Nephron (organoid): Measurements from ENCODE around the gene TCOF1.

Experiments used
- H3K27ac Mint-ChIP-seq, 3 experiments: 2 replicates each; pipeline ENCODE4 v1.8.0; 2020; ENCODE audit warnings: mixed read lengths in 3 of 3, mild to moderate bottlenecking in 2 of 3, moderate library complexity in 1 of 3
- H3K27me3 Mint-ChIP-seq: 2 replicates; pipeline ENCODE4 v1.8.0; 2021; ENCODE audit warnings: low read depth, mild to moderate bottlenecking, moderate library complexity, mixed read lengths
- H3K36me3 Mint-ChIP-seq: 2 replicates; pipeline ENCODE4 v1.8.0; 2020; ENCODE audit warnings: low read depth, mixed read lengths
- H3K4me1 Mint-ChIP-seq: 2 replicates; pipeline ENCODE4 v1.8.0; 2020; ENCODE audit warnings: mixed read lengths
- H3K4me3 Mint-ChIP-seq, 3 experiments: 2 replicates each; pipeline ENCODE4 v1.8.0; 2020; ENCODE audit warnings: mild to moderate bottlenecking in 3 of 3, mixed read lengths in 3 of 3, moderate library complexity in 2 of 3
- H3K9me3 Mint-ChIP-seq: 2 replicates; pipeline ENCODE4 v1.8.0; 2020; ENCODE audit warnings: mixed read lengths
- CTCF ChIP-seq, 3 experiments: fragments of 200-600 bp; sonication (generic); IDR thresholded peaks; one replicate each; pipeline ENCODE4 v1.5.0; 2021; ENCODE audit warnings: antibody characterized with exemption in 3 of 3; ENCODE audit not compliant: unreplicated experiment in 3 of 3

Gene TCOF1

GRCh38 chr5:150402229-150402773 lies 44.8 kb downstream of the TCOF1 start:
- Mint-ChIP-seq H3K27ac (no peak overlapping the region), H3K4me1 (no peaks in the 10 kb centered on the region), H3K4me3 (no peak overlapping the region), H3K9me3 (no peaks in the 10 kb centered on the region), H3K36me3 (peaks cover 36% of the 10 kb centered on the region), H3K27me3 (no peaks in the 10 kb centered on the region)
- TF ChIP-seq CTCF (IDR thresholded peaks at IDR 0.05; ENCODE audit: unreplicated experiment in 3 of 3): no peak

- no peak for TF ChIP-seq CTCF (IDR thresholded peaks at IDR 0.05; ENCODE audit: unreplicated experiment in 3 of 3)
- Mint-ChIP-seq H3K27ac (no peak overlapping the region), H3K4me1 (no peaks in the 10 kb centered on the region), H3K36me3 (peaks cover 31% of the 10 kb centered on the region), H3K4me3 (no peak overlapping the region), H3K27me3 (no peaks in the 10 kb centered on the region), H3K9me3 (no peaks in the 10 kb centered on the region)
Measured at GRCh38 chr5:150402901-150403342, 45.4 kb downstream of the TCOF1 start.

GRCh38 chr5:150404121-150404520 lies 46.6 kb downstream of the TCOF1 start:
- Mint-ChIP-seq H3K4me1 (no peaks in the 10 kb centered on the region), H3K27me3 (no peaks in the 10 kb centered on the region), H3K9me3 (no peaks in the 10 kb centered on the region), H3K27ac (no peak overlapping the region), H3K4me3 (no peak overlapping the region), H3K36me3 (peaks cover 22% of the 10 kb centered on the region)
- TF ChIP-seq CTCF (IDR thresholded peaks at IDR 0.05; ENCODE audit: unreplicated experiment in 3 of 3): no peak

- no peak overlapping the region for H3K27ac Mint-ChIP-seq
- H3K27me3 Mint-ChIP-seq: no peaks in the 10 kb centered on the region
- no peak overlapping the region for H3K4me3 Mint-ChIP-seq
- TF ChIP-seq CTCF (IDR thresholded peaks at IDR 0.05; ENCODE audit: unreplicated experiment in 3 of 3): no peak
- peaks cover 21% of the 10 kb centered on the region for H3K36me3 Mint-ChIP-seq
- no peaks in the 10 kb centered on the region for H3K9me3 Mint-ChIP-seq
- H3K4me1 Mint-ChIP-seq: no peaks in the 10 kb centered on the region
Measured at GRCh38 chr5:150404535-150404934, 47.0 kb downstream of the TCOF1 start.

GRCh38 chr5:150404941-150405816 lies 47.7 kb downstream of the TCOF1 start:
- no peak for TF ChIP-seq CTCF (IDR thresholded peaks at IDR 0.05; ENCODE audit: unreplicated experiment in 3 of 3)
- Mint-ChIP-seq H3K36me3 (peaks cover 15% of the 10 kb centered on the region), H3K4me3 (no peak overlapping the region), H3K4me1 (peaks cover 4% of the 10 kb centered on the region), H3K27me3 (no peaks in the 10 kb centered on the region), H3K9me3 (no peaks in the 10 kb centered on the region), H3K27ac (no peak overlapping the region)
